HG02938 (cell line): Measurements from ENCODE around the gene C13orf46.
"Not testable (repeated sequence)": the region's sequence is repeated elsewhere in the genome, so short reads cannot be mapped to it uniquely, and the experiment has no call there.

Experiments
- ATAC-seq: cut with Tn5 transposase; IDR thresholded peaks from one replicate; pipeline ENCODE4 v1.9.1; 2021; ENCODE audit warnings: mild to moderate bottlenecking, moderate library complexity; ENCODE audit not compliant: unreplicated experiment

The C13orf46 gene

GRCh38 chr13:113973218-113974164, at the start of gene C13orf46:
Gene C13orf46, minus strand, starts transcription at chr13:113974076. Its CDS starts 79 bp downstream, at chr13:113973997.
- no peak for ATAC-seq

GRCh38 chr13:114022876-114023275, 49.0 kb upstream of the C13orf46 start:
- ATAC-seq = no peak

GRCh38 chr13:114022309-114022669, 48.4 kb upstream of the C13orf46 start:
- no peak for ATAC-seq

- ATAC-seq = no peak
Measured at GRCh38 chr13:114021464-114022308, 47.8 kb upstream of the C13orf46 start.

- ATAC-seq = no peak
Measured at GRCh38 chr13:114020750-114021463, 47.0 kb upstream of the C13orf46 start.

GRCh38 chr13:114020134-114020533, 46.3 kb upstream of the C13orf46 start:
- not testable (repeated sequence) for ATAC-seq

- ATAC-seq = no peak
Measured at GRCh38 chr13:114019367-114019766, 45.5 kb upstream of the C13orf46 start.

GRCh38 chr13:114018461-114019055, 44.7 kb upstream of the C13orf46 start:
- no peak for ATAC-seq

GRCh38 chr13:114017966-114018365, 44.1 kb upstream of the C13orf46 start:
- ATAC-seq = no peak

GRCh38 chr13:114017028-114017630, 43.3 kb upstream of the C13orf46 start:
- no peak for ATAC-seq

GRCh38 chr13:114016321-114017027, 42.6 kb upstream of the C13orf46 start:
- no peak for ATAC-seq

GRCh38 chr13:114015969-114016295, 42.1 kb upstream of the C13orf46 start:
- no peak for ATAC-seq

- no peak for ATAC-seq
Measured at GRCh38 chr13:114015111-114015968, 41.5 kb upstream of the C13orf46 start.

GRCh38 chr13:114013952-114014629, 40.2 kb upstream of the C13orf46 start:
- no peak for ATAC-seq

GRCh38 chr13:114013336-114013735, 39.5 kb upstream of the C13orf46 start:
- no peak for ATAC-seq

- ATAC-seq = no peak
Measured at GRCh38 chr13:114012921-114013320, 39.0 kb upstream of the C13orf46 start.

GRCh38 chr13:114012141-114012540, 38.3 kb upstream of the C13orf46 start:
- no peak for ATAC-seq

- no peak for ATAC-seq
Measured at GRCh38 chr13:114011226-114011625, 37.4 kb upstream of the C13orf46 start.
